Effector CD8-positive, alpha-beta T cell (primary cell): ENCODE data around the gene EXD3.

Source experiments
- DNase-seq: peaks from one replicate; lab custom pipeline; 2025; lab: John Stamatoyannopoulos, UW

The EXD3 gene

GRCh38 chr9:137317718-137318511, 105.0 kb downstream of the EXD3 start:
- DNase-seq, result no peak

- no peak for DNase-seq
Measured at GRCh38 chr9:137317021-137317717, 105.8 kb downstream of the EXD3 start.

- no peak for DNase-seq
Measured at GRCh38 chr9:137316012-137316981, 106.7 kb downstream of the EXD3 start.

- DNase-seq, result no peak
Measured at GRCh38 chr9:137315581-137316011, 107.4 kb downstream of the EXD3 start.

- DNase-seq, result no peak
Measured at GRCh38 chr9:137314561-137315560, 108.1 kb downstream of the EXD3 start.

GRCh38 chr9:137313956-137314560, 108.9 kb downstream of the EXD3 start:
- DNase-seq, result no peak

GRCh38 chr9:137313326-137313936, 109.5 kb downstream of the EXD3 start:
- no peak for DNase-seq

GRCh38 chr9:137312852-137313325, 110.1 kb downstream of the EXD3 start:
- no peak for DNase-seq

GRCh38 chr9:137311986-137312851, 110.7 kb downstream of the EXD3 start:
- no peak for DNase-seq

- no peak for DNase-seq
Measured at GRCh38 chr9:137311171-137311985, 111.6 kb downstream of the EXD3 start.

- DNase-seq, result no peak
Measured at GRCh38 chr9:137310189-137311052, 112.5 kb downstream of the EXD3 start.

GRCh38 chr9:137309368-137310188, 113.4 kb downstream of the EXD3 start:
- no peak for DNase-seq

GRCh38 chr9:137308057-137308619, 114.8 kb downstream of the EXD3 start:
- no peak for DNase-seq

- DNase-seq, result no peak
Measured at GRCh38 chr9:137307255-137308056, 115.5 kb downstream of the EXD3 start.

- DNase-seq, result no peak
Measured at GRCh38 chr9:137306850-137307254, 116.1 kb downstream of the EXD3 start.
